H9 (cell line): ENCODE results near the gene CDH13. TPM values are rescaled to one million over a fixed set of nuclear protein-coding genes. Genes with fewer than 3 reads are reported as not detected.

Experiments used
- DNase-seq: peaks from one replicate; pipeline ENCODE4 v3.0.0-alpha.2; 2017
- H2AFZ ChIP-seq: one replicate; pipeline ENCODE4 v1.6.1; 2013; ENCODE audit warnings: mild to moderate bottlenecking, low read length, control low read depth, moderate library complexity
- H2AK5ac ChIP-seq: 2 replicates; pipeline ENCODE4 v1.6.1; 2013; ENCODE audit warnings: low read length, control low read depth, mixed read lengths; ENCODE audit not compliant: insufficient read length
- H2BK120ac ChIP-seq: one replicate; pipeline ENCODE4 v1.6.1; 2013; ENCODE audit warnings: low read depth, mild to moderate bottlenecking, low read length, control low read depth, inconsistent platforms; ENCODE audit not compliant: poor library complexity, severe bottlenecking
- H2BK12ac ChIP-seq: 2 replicates; pipeline ENCODE4 v1.6.1; 2013; ENCODE audit warnings: low read length, control low read depth, mixed read lengths, low read depth; ENCODE audit not compliant: insufficient read length
- H2BK15ac ChIP-seq: 2 replicates; pipeline ENCODE4 v1.6.1; 2013; ENCODE audit warnings: low read depth, low read length, control low read depth
- H2BK20ac ChIP-seq: one replicate; pipeline ENCODE4 v1.6.1; 2013; ENCODE audit warnings: low read depth, mild to moderate bottlenecking, low read length, control low read depth, inconsistent platforms; ENCODE audit not compliant: poor library complexity, severe bottlenecking
- H2BK5ac ChIP-seq: 2 replicates; pipeline ENCODE4 v1.6.1; 2013; ENCODE audit warnings: low read length, control low read depth, mixed read lengths; ENCODE audit not compliant: insufficient read length
- H3K14ac ChIP-seq: 2 replicates; pipeline ENCODE4 v1.6.1; 2013; ENCODE audit warnings: low read length, control low read depth; ENCODE audit not compliant: insufficient read depth
- H3K18ac ChIP-seq: 2 replicates; pipeline ENCODE4 v1.6.1; 2013; ENCODE audit warnings: low read depth, mild to moderate bottlenecking, mixed read lengths, low read length, control low read depth; ENCODE audit not compliant: insufficient read length
- H3K23ac ChIP-seq: 2 replicates; pipeline ENCODE4 v1.6.1; 2013; ENCODE audit warnings: low read length, control low read depth, mixed read lengths, low read depth; ENCODE audit not compliant: insufficient read length
- H3K23me2 ChIP-seq: 2 replicates; pipeline ENCODE4 v1.6.1; 2013; ENCODE audit warnings: low read depth, mild to moderate bottlenecking, mixed read lengths, low read length, control low read depth; ENCODE audit not compliant: insufficient read length, poor library complexity, severe bottlenecking
- H3K27ac ChIP-seq: 2 replicates; pipeline ENCODE4 v1.5.1; 2013; ENCODE audit warnings: low read length, control low read depth, mixed read lengths, low read depth; ENCODE audit not compliant: insufficient read length
- H3K27me3 ChIP-seq: 2 replicates; pipeline ENCODE4 v1.6.1; 2013; ENCODE audit warnings: low read length, control low read depth, inconsistent platforms; ENCODE audit not compliant: insufficient read depth
- H3K4ac ChIP-seq: 2 replicates; pipeline ENCODE4 v1.6.1; 2013; ENCODE audit warnings: low read depth, mild to moderate bottlenecking, control low read depth, inconsistent platforms, low read length, moderate library complexity
- H3K4me1 ChIP-seq: 2 replicates; pipeline ENCODE4 v1.6.1; 2013; ENCODE audit warnings: low read length, control low read depth, inconsistent platforms; ENCODE audit not compliant: insufficient read depth
- H3K4me2 ChIP-seq: 2 replicates; pipeline ENCODE4 v1.6.1; 2013; ENCODE audit warnings: low read length, control low read depth, mixed read lengths; ENCODE audit not compliant: insufficient read length, insufficient read depth
- H3K56ac ChIP-seq: 2 replicates; pipeline ENCODE4 v1.6.1; 2013; ENCODE audit warnings: low read depth, mild to moderate bottlenecking, mixed read lengths, low read length, control low read depth; ENCODE audit not compliant: insufficient read length
- H3K79me1 ChIP-seq: 2 replicates; pipeline ENCODE4 v1.6.1; 2013; ENCODE audit warnings: low read depth, mild to moderate bottlenecking, moderate library complexity, low read length, control low read depth, inconsistent platforms; ENCODE audit not compliant: insufficient read depth, poor library complexity, severe bottlenecking
- H3K79me2 ChIP-seq: 2 replicates; pipeline ENCODE4 v1.6.1; 2013; ENCODE audit warnings: low read length, control low read depth, inconsistent platforms; ENCODE audit not compliant: insufficient read depth
- H3K9ac ChIP-seq: 2 replicates; pipeline ENCODE4 v1.6.1; 2013; ENCODE audit warnings: low read length, control low read depth, mixed read lengths; ENCODE audit not compliant: insufficient read length; ENCODE audit errors: extremely low read depth
- H3K9me3 ChIP-seq: one replicate; pipeline ENCODE4 v1.6.1; 2013; ENCODE audit warnings: low read depth, low read length, inconsistent platforms; ENCODE audit not compliant: control insufficient read depth
- H3T11ph ChIP-seq: one replicate; pipeline ENCODE4 v1.6.1; 2013; ENCODE audit warnings: mild to moderate bottlenecking, low read length, control low read depth, inconsistent platforms
- H4K20me1 ChIP-seq: one replicate; pipeline ENCODE4 v1.6.1; 2013; ENCODE audit not compliant: control insufficient read depth, insufficient read length, insufficient read depth
- H4K5ac ChIP-seq: 2 replicates; pipeline ENCODE4 v1.6.1; 2013; ENCODE audit warnings: low read depth, mild to moderate bottlenecking, mixed read lengths, low read length, control low read depth; ENCODE audit not compliant: insufficient read length
- H4K8ac ChIP-seq: replicated peaks from 2 replicates; pipeline ENCODE4 v1.6.1; 2013; ENCODE audit warnings: low read length, control low read depth, mixed read lengths, low read depth; ENCODE audit not compliant: insufficient read length
- H4K91ac ChIP-seq: 2 replicates; pipeline ENCODE4 v1.6.1; 2013; ENCODE audit warnings: low read depth, mild to moderate bottlenecking, moderate library complexity, mixed read lengths, low read length, control low read depth; ENCODE audit not compliant: insufficient read length
- H3K27ac Mint-ChIP-seq, 3 experiments: 2 replicates in 2 of 3; 3 replicates in 1 of 3; pipeline ENCODE4 v1.8.0; 2020 to 2021; ENCODE audit warnings: mixed read lengths in 3 of 3, mild to moderate bottlenecking in 1 of 3, moderate library complexity in 1 of 3
- H3K27me3 Mint-ChIP-seq: 2 replicates; pipeline ENCODE4 v1.8.0; 2021; ENCODE audit warnings: low read depth, mild to moderate bottlenecking, moderate library complexity, mixed read lengths
- H3K36me3 Mint-ChIP-seq, 3 experiments: 2 replicates in 2 of 3; 3 replicates in 1 of 3; pipeline ENCODE4 v1.8.0; 2020 to 2021; ENCODE audit warnings: low read depth in 3 of 3, mixed read lengths in 3 of 3; ENCODE audit not compliant: insufficient read depth in 1 of 3
- H3K4me1 Mint-ChIP-seq, 2 experiments: 2 replicates each; pipeline ENCODE4 v1.8.0; 2020; ENCODE audit warnings: mixed read lengths in 2 of 2
- H3K4me3 Mint-ChIP-seq, 2 experiments: 2 replicates in 1 of 2; 3 replicates in 1 of 2; pipeline ENCODE4 v1.8.0; 2020 to 2021; ENCODE audit warnings: mild to moderate bottlenecking in 2 of 2, mixed read lengths in 2 of 2, moderate library complexity in 1 of 2
- H3K9me3 Mint-ChIP-seq, 2 experiments: 2 replicates in 1 of 2; 3 replicates in 1 of 2; pipeline ENCODE4 v1.8.0; 2020; ENCODE audit warnings: mild to moderate bottlenecking in 2 of 2, mixed read lengths in 2 of 2, moderate library complexity in 1 of 2
- CTCF ChIP-seq: fragments of 200-600 bp; sonication (generic); conservative IDR thresholded peaks from 3 replicates; pipeline ENCODE4 v1.8.0; 2021; ENCODE audit warnings: antibody characterized with exemption, mild to moderate bottlenecking
- WGBS: extraction: QIAGEN DNeasy Blood & Tissue Kit; methylation state at CpG from one replicate; pipeline ENCODE4 v1.1.7; 2013; ENCODE audit warnings: missing lambda C conversion rate, low lambda C conversion rate, mixed read lengths; ENCODE audit not compliant: insufficient read length; ENCODE audit errors: extremely low coverage; 5-methylcytosine and 5-hydroxymethylcytosine counted together
- total RNA-seq: library from RNA; stranded (reverse); gene quantifications from 2 replicates; pipeline ENCODE4 v1.2.1, GENCODE V29; 2021

CDH13 gene
- total RNA-seq, 1 experiment from 2014 or later = 1.5 TPM

DNA sequence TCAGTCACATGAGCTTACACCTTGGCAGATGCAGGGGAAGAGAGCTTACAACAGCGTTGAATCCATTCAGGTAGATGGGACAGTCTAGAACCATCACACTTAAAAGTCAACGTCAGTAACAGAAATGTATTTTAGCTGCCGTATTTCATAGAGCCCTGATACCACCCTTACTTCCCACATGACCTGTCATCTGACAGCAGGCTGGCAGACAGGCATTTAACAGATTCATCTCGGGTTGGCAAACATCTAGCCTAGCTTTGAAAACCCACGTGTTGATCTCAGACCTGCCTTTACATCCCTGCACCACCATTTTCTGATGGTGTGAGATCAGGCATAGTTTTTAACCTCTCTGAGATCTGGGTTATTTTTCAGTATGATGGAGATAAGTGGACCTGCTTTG, 1003.1 kb downstream of the CDH13 start:
- no peak overlapping the region for H2BK20ac ChIP-seq
- H3K23ac ChIP-seq = no peak overlapping the region
- H3K9me3 Mint-ChIP-seq = no peaks in the 10 kb centered on the region
- H3K79me2 ChIP-seq = no peaks in the 10 kb centered on the region
- H3K23me2 ChIP-seq = no peaks in the 10 kb centered on the region
- H3K4me2 ChIP-seq = no peak overlapping the region
- H2BK15ac ChIP-seq = no peak overlapping the region
- DNase-seq = peak; percentile 1
- H3K18ac ChIP-seq = no peak overlapping the region
- no peak for TF ChIP-seq CTCF
- H3K14ac ChIP-seq = no peak overlapping the region
- no peak overlapping the region for H3K27ac Mint-ChIP-seq
- H3K27me3 Mint-ChIP-seq = no peaks in the 10 kb centered on the region; the same call in none of the 2 replicates
- no peak overlapping the region for H3T11ph ChIP-seq
- no peaks in the 10 kb centered on the region for H3K79me1 ChIP-seq
- no peak overlapping the region for H4K91ac ChIP-seq
- no peak overlapping the region for H2BK5ac ChIP-seq
- no peaks in the 10 kb centered on the region for H3K27me3 ChIP-seq
- no peak overlapping the region for H4K8ac ChIP-seq
- no peaks in the 10 kb centered on the region for H3K9me3 ChIP-seq
- peaks cover 3% of the 10 kb centered on the region; the same call in 1 of the 2 replicates for H3K4me1 ChIP-seq
- H3K4ac ChIP-seq = no peak overlapping the region
- no peak overlapping the region for H3K56ac ChIP-seq
- H2BK120ac ChIP-seq = no peak overlapping the region
- H3K4me3 Mint-ChIP-seq = no peak overlapping the region
- no peak overlapping the region for H2AK5ac ChIP-seq
- no peak overlapping the region for H4K5ac ChIP-seq
- no peaks in the 10 kb centered on the region for H4K20me1 ChIP-seq
- no CpG with 5 or more reads among the region's 5 CpGs for WGBS
- H3K4me1 Mint-ChIP-seq = peaks cover 30 to 33% of the 10 kb centered on the region in 2 experiments
- H3K36me3 Mint-ChIP-seq = no peaks in the 10 kb centered on the region
- no peak overlapping the region for H3K9ac ChIP-seq
- H2AFZ ChIP-seq = no peak overlapping the region
- no peak overlapping the region for H2BK12ac ChIP-seq
- H3K27ac ChIP-seq = no peak overlapping the region
